Activated CD8-positive, alpha-beta memory T cell treated with anti-CD3 and anti-CD28 coated beads for 4 hours (primary cell): ENCODE measurements around the gene GOLGA2.
A peak's percentile ranks its signal among the peaks of the same experiment; 100 is the strongest.

Source experiments
- DNase-seq, 2 donors: peaks; one replicate each; pipeline ENCODE4 v3.0.0-alpha.2; 2020; ENCODE audit warnings: low read depth in 2 of 2

Gene GOLGA2

GRCh38 chr9:128257907-128258306, 17.9 kb downstream of the GOLGA2 start:
- no peak for DNase-seq

GRCh38 chr9:128257086-128257825, 18.6 kb downstream of the GOLGA2 start:
- no peak for DNase-seq

- peak in 1 of 2 donors; percentile 19 for DNase-seq
These were observed 20.7 kb downstream of the GOLGA2 start for GRCh38 chr9:128254855-128255759.

GRCh38 chr9:128254362-128254761, 21.4 kb downstream of the GOLGA2 start:
- no peak for DNase-seq

- no peak for DNase-seq
These were observed 21.8 kb downstream of the GOLGA2 start for GRCh38 chr9:128253991-128254346.

- DNase-seq, result no peak
These were observed 22.4 kb downstream of the GOLGA2 start for GRCh38 chr9:128253140-128253990.

- no peak for DNase-seq
These were observed 23.3 kb downstream of the GOLGA2 start for GRCh38 chr9:128252317-128253139.

- DNase-seq, result no peak
These were observed 24.1 kb downstream of the GOLGA2 start for GRCh38 chr9:128251732-128252100.

- DNase-seq, result no peak
These were observed 24.7 kb downstream of the GOLGA2 start for GRCh38 chr9:128250839-128251731.

- DNase-seq, result peak; percentile 95 to 96
These were observed 25.6 kb downstream of the GOLGA2 start for GRCh38 chr9:128249908-128250838.

- DNase-seq, result no peak
These were observed 26.3 kb downstream of the GOLGA2 start for GRCh38 chr9:128249558-128249907.

GRCh38 chr9:128247226-128247803, 28.5 kb downstream of the GOLGA2 start:
- no peak for DNase-seq

GRCh38 chr9:128246471-128246870, 29.3 kb downstream of the GOLGA2 start:
- DNase-seq, result no peak

- no peak for DNase-seq
These were observed 30.2 kb downstream of the GOLGA2 start for GRCh38 chr9:128245421-128246151.

- DNase-seq, result no peak
These were observed 31.0 kb downstream of the GOLGA2 start for GRCh38 chr9:128244837-128245231.

GRCh38 chr9:128244091-128244836, 31.5 kb downstream of the GOLGA2 start:
- DNase-seq, result no peak
